ENCODE data around the gene BRAF. TPM values are rescaled to one million over a fixed set of nuclear protein-coding genes. Genes with fewer than 3 reads are reported as not detected.
A peak's percentile ranks its signal among the peaks of the same experiment; 100 is the strongest.

BRAF gene
- polyA plus RNA-seq, 1 donor (not counting 4 experiments of a cell fraction or from before 2014, with no cell fraction given), result 12.4 TPM

DNA sequence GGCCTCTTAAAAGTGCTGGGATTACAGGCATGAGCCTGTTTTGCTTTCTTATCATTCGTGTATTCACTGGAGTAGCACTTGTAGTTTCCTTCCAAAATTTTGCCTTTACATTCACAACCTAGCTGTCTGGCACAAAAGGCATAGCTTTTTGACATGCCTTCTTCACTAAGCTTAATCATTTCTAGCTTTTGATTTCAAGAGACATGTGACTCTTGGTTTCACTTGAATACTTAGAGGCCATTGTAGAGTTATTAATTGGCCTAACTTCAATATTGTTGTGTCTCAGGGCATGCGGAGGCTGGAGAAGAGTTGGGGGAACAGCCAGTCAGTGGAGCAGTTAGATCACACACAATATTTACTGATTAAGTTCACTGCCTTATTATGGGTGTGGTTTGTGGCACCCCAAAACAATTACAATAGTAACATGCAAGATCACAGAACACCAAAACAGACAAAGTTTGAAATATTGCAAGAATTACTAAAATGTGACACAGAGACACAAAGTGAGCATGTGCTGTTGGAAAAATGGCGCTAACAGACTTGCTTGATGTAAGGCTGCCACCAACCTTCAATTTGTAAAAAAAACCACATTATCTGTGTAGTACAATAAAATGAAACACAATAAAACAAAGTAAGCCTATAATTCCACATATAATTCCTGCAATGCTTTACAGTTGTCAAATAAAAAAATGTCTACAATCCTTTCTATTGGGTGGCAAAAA lies 43.1 kb downstream of the BRAF start:
- Histone ChIP-seq H3K4me1 (ENCODE audit: control insufficient read depth, extremely low read depth, insufficient read depth, low read length) (peaks cover 8% of the 10 kb centered on the region), H3K79me2 (ENCODE audit: control insufficient read depth, insufficient read depth, low read length) (peaks cover 9% of the 10 kb centered on the region), H3K4me2 (ENCODE audit: control insufficient read depth, extremely low read depth, insufficient read depth, low read depth, low read length) (no peak overlapping the region), H3K27ac (ENCODE audit: control insufficient read depth, insufficient read depth, low read length) (no peak overlapping the region), H4K20me1 (ENCODE audit: control insufficient read depth, extremely low read depth, insufficient read depth, low read length) (no peaks in the 10 kb centered on the region), H3K36me3 (ENCODE audit: control insufficient read depth in 2 of 2, extremely low read depth in 1 of 2, insufficient read depth in 2 of 2, low read length in 2 of 2) (no peaks in the 10 kb centered on the region), H3K27me3 (ENCODE audit: control insufficient read depth, extremely low read depth, insufficient read depth, low read length) (no peaks in the 10 kb centered on the region), H2AFZ (ENCODE audit: control insufficient read depth, low read length) (no peak overlapping the region), H3K9me1 (ENCODE audit: control insufficient read depth, extremely low read depth, insufficient read depth, low read length) (no peaks in the 10 kb centered on the region), H3K4me3 (ENCODE audit: control insufficient read depth in 2 of 3, extremely low read depth in 1 of 3, insufficient read depth in 2 of 3, low read depth in 1 of 3, low read length in 3 of 3) (no peak overlapping the region), H3K9me3 (ENCODE audit: control insufficient read depth, low read depth, low read length) (no peaks in the 10 kb centered on the region), H3K9ac (ENCODE audit: control insufficient read depth, extremely low read depth, insufficient read depth, low read length) (no peak overlapping the region)
- dilution Hi-C loops (cut with MboI; ENCODE audit: extremely low pct_ligation_motif_present, low sequenced_read_pairs), result no loop called here
- DNase-seq (ENCODE audit: low read depth, low spot score) (no peak), FAIRE-seq (no peak)
- TF ChIP-seq EZH2 (IDR thresholded peaks at IDR 0.05; ENCODE audit: low read length), result no peak
- TF ChIP-seq, protein P1, sequence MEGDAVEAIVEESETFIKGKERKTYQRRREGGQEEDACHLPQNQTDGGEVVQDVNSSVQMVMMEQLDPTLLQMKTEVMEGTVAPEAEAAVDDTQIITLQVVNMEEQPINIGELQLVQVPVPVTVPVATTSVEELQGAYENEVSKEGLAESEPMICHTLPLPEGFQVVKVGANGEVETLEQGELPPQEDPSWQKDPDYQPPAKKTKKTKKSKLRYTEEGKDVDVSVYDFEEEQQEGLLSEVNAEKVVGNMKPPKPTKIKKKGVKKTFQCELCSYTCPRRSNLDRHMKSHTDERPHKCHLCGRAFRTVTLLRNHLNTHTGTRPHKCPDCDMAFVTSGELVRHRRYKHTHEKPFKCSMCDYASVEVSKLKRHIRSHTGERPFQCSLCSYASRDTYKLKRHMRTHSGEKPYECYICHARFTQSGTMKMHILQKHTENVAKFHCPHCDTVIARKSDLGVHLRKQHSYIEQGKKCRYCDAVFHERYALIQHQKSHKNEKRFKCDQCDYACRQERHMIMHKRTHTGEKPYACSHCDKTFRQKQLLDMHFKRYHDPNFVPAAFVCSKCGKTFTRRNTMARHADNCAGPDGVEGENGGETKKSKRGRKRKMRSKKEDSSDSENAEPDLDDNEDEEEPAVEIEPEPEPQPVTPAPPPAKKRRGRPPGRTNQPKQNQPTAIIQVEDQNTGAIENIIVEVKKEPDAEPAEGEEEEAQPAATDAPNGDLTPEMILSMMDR (optimal IDR thresholded peaks at IDR 0.05 in 1 of 3, IDR thresholded peaks at IDR 0.05 in 1 of 3, conservative IDR thresholded peaks at IDR 0.05 in 1 of 3; ENCODE audit: extremely low read depth in 1 of 3, insufficient read depth in 2 of 3, low read length in 3 of 3), result no peak

DNA sequence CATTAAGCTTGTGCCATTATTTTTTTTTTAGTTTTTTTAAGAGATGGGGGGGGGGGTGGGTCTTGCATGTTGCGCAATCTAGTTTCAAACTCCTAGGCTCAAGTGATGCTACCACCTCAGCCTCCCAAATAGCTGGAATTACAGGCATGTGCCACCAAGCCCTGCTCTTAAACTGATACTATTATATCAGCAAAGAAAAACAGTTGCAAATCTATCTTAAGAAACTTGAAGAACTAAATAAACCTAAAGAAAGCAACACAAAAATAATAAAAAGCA lies 47.5 kb downstream of the BRAF start:
- Histone ChIP-seq H3K27me3 (ENCODE audit: control insufficient read depth, extremely low read depth, insufficient read depth, low read length) (no peaks in the 10 kb centered on the region), H3K36me3 (ENCODE audit: control insufficient read depth in 2 of 2, extremely low read depth in 1 of 2, insufficient read depth in 2 of 2, low read length in 2 of 2) (no peaks in the 10 kb centered on the region), H3K9me3 (ENCODE audit: control insufficient read depth, low read depth, low read length) (no peaks in the 10 kb centered on the region), H4K20me1 (ENCODE audit: control insufficient read depth, extremely low read depth, insufficient read depth, low read length) (no peaks in the 10 kb centered on the region), H3K4me1 (ENCODE audit: control insufficient read depth, extremely low read depth, insufficient read depth, low read length) (peaks cover 12% of the 10 kb centered on the region), H3K9me1 (ENCODE audit: control insufficient read depth, extremely low read depth, insufficient read depth, low read length) (no peaks in the 10 kb centered on the region), H2AFZ (ENCODE audit: control insufficient read depth, low read length) (no peak overlapping the region), H3K27ac (ENCODE audit: control insufficient read depth, insufficient read depth, low read length) (no peak overlapping the region), H3K4me3 (ENCODE audit: control insufficient read depth in 2 of 3, extremely low read depth in 1 of 3, insufficient read depth in 2 of 3, low read depth in 1 of 3, low read length in 3 of 3) (peak overlapping the region in 1 of 3 experiments; percentile 18), H3K79me2 (ENCODE audit: control insufficient read depth, insufficient read depth, low read length) (peaks cover 12% of the 10 kb centered on the region), H3K9ac (ENCODE audit: control insufficient read depth, extremely low read depth, insufficient read depth, low read length) (no peak overlapping the region), H3K4me2 (ENCODE audit: control insufficient read depth, extremely low read depth, insufficient read depth, low read depth, low read length) (peak overlapping the region; percentile 51)
- TF ChIP-seq, protein P1 (optimal IDR thresholded peaks at IDR 0.05 in 1 of 3, IDR thresholded peaks at IDR 0.05 in 1 of 3, conservative IDR thresholded peaks at IDR 0.05 in 1 of 3; ENCODE audit: extremely low read depth in 1 of 3, insufficient read depth in 2 of 3, low read length in 3 of 3), result no peak
- no peak for TF ChIP-seq EZH2 (IDR thresholded peaks at IDR 0.05; ENCODE audit: low read length)
- dilution Hi-C loops (cut with MboI; ENCODE audit: extremely low pct_ligation_motif_present, low sequenced_read_pairs), result no loop called here
- FAIRE-seq (no peak), DNase-seq (ENCODE audit: low read depth, low spot score) (no peak)
